ENCODE measurements around the gene TMEM203.
A peak's percentile ranks its signal among the peaks of the same experiment; 100 is the strongest.

The TMEM203 gene

DNA sequence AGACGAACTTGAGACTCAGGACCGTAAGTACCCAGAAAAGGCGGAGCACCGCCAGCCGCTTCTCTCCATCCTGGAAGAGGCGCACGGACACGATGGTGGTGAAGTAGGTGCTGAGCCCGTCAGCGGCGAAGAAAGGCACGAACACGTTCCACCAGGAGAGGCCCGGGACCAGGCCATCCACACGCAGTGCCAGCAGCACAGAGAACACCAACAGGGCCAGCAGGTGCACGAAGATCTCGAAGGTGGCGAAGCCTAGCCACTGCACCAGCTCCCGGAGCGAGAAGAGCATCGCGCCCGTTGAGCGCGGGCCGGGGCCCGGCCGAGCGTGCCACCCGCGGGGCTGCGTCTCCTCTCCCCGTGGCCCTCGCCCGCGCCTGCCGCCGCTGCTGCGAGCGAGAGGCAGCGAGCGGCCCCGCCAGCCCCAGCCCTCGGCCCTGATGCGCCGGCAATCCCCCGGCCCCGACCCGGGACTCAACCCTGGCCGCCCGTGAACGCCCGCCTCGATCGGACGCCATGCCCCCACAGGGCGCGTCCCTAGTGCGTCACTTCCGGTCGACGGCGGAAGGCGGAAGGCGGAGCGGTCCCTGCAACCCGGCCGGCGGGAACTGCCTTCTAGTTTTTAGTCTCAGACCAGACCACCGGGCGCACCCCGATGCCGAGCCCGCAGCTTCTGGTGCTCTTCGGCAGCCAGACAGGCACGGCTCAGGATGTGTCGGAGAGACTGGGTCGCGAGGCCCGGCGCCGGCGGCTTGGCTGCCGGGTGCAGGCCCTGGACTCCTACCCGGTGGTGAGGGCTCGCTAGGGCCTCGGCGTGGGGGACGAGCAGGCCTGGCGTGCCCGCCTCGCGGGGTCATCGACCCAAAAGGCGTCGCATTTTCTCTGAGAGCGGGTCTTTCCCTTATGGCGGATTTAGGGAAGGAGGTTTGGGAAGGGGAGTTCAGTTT lies at the start of gene TMEM203, which contains the start of gene NDOR1:
TSS of gene TMEM203 (minus strand) at position 523 of the 944 bp plus-strand sequence. CDS start at position 289, 234 bp downstream.
TSS of gene NDOR1 (plus strand) at position 575 of the 944 bp plus-strand sequence. CDS start at position 653, 78 bp downstream.
- peak within 1 kb of the TSS; percentile 86 for H3K27ac ChIP-seq
- TF ChIP-seq ZFX (IDR thresholded peaks at IDR 0.05): peak; percentile 95; the same call in 1 of the 2 replicates
- no peak for TF ChIP-seq CTCF (conservative IDR thresholded peaks at IDR 0.05)

- H3K27ac ChIP-seq: peak within 1 kb of the TSS; percentile 90
Observed at GRCh38 chr9:137254624-137255447, 49.4 kb upstream of the TMEM203 start, which contains the start of gene NELFB. TSS of gene NELFB (plus strand) at chr9:137255327.

GRCh38 chr9:137253717-137254623 lies 48.5 kb upstream of the TMEM203 start:
- peak overlapping the region; percentile 90 for H3K27ac ChIP-seq
- TF ChIP-seq ZFX (IDR thresholded peaks at IDR 0.05) (no peak), CTCF (conservative IDR thresholded peaks at IDR 0.05) (no peak)

More at GRCh38 chr9:137254624-137255447, 49.4 kb upstream of the TMEM203 start, which contains the start of gene NELFB:
- TF ChIP-seq CTCF (conservative IDR thresholded peaks at IDR 0.05): no peak
- no peak for TF ChIP-seq ZFX (IDR thresholded peaks at IDR 0.05)

DNA sequence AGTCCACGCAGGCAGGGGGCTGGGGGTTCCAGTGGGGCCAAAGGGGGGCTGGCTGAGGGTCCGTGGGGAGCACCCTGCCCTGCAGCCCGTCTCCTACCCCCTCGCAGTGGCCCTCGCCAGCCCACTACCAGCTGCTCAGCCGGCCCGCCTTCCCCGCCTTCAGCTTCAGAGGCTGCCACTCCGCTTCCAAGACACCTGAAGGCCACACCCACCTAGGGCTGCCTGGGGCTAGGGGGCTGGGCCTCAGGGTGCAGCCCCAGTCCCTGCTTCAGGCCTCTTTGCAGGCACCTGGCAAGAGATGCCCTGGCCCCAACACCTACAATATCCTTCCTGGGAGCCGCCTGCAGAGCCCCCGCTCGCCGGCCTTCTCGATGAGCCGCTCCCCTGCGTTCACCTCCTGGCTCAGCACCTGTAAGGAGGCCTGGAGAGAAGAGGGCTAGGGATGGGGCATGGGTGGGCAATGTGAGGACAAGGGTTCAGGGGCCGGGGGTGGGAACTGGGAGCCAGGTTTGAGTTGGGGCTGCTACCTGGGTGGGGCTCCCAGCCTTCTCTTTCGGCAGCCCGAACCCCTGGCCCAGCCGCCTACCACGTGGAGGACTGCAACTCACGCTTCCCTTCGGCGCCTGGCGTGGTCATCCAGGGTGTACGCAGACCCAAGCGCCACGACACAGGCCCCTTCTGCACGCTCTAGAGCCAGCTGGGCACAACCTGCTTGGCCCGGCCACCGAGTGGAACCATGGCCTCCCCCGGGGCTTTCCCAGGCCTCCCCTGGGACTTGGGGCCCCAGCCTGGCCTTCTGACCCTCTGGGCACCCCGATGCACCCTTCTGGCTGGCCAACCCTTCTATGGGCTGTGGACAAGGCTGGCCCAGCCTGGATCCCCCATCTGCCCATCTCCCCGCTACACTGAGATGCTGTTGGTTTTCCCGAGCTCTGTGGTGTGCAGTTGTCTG lies 47.4 kb upstream of the TMEM203 start:
- TF ChIP-seq CTCF (conservative IDR thresholded peaks at IDR 0.05) (no peak), ZFX (IDR thresholded peaks at IDR 0.05) (no peak)
- H3K27ac ChIP-seq: no peak overlapping the region

DNA sequence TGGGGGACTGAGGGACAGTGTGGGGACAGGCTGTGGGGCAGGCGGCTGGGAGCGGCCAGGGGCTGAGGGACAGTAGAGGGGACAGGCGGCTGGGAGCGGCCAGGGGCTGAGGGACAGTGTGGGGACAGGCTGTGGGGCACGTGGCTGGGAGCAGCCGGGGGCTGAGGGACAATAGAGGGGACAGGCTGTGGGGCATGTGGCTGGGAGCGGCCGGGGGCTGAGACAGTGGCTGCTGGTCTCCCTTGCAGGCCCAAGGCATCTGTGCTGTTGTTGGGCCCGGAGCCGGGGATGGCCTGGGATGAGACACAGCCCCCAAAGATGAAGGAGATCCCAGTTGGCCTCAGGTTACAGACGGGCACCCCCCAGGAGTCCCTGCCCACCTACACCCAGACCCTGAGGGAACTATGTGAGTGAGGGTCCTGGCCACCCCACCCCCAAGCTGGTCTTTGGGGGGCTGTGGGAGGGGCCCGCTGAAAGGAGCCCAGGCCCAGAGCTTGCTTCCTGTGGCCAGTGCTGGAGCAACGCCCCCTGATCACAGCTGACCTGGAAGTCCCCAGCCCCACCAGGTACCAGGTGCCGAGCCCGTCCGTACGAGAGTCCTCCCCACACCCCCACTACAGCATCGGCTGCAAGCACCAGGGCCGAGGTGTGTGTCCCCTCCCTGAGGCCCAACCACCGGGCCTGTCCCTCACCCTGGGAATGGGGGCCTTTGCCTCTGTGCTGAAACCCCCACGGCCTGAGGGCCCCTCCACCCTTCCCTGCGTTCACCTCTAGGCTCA lies 46.2 kb upstream of the TMEM203 start:
- TF ChIP-seq ZFX (IDR thresholded peaks at IDR 0.05) (no peak), CTCF (conservative IDR thresholded peaks at IDR 0.05) (no peak)
- no peak overlapping the region for H3K27ac ChIP-seq
